GM18507 (cell line): ENCODE results near the gene BCL3.
A peak's percentile ranks its signal among the peaks of the same experiment; 100 is the strongest.
"Not testable (repeated sequence)": the region's sequence is repeated elsewhere in the genome, so short reads cannot be mapped to it uniquely, and the experiment has no call there.

Source experiments
- DNase-seq: peaks from one replicate; pipeline ENCODE4 v3.0.0; 2011; ENCODE audit warnings: low read depth; ENCODE audit not compliant: insufficient read length; ENCODE audit errors: extremely low spot score
- FAIRE-seq: peaks from 2 replicates; lab custom pipeline; 2011; peaks lifted over from hg19 to GRCh38; lab: Jason Lieb, UNC

The BCL3 gene

GRCh38 chr19:44748426-44749254, at the start of gene BCL3:
Gene BCL3, plus strand, starts transcription at chr19:44748708. Its CDS starts 83 bp downstream, at chr19:44748791.
- DNase-seq (peak; percentile 46), FAIRE-seq (no peak)

DNA sequence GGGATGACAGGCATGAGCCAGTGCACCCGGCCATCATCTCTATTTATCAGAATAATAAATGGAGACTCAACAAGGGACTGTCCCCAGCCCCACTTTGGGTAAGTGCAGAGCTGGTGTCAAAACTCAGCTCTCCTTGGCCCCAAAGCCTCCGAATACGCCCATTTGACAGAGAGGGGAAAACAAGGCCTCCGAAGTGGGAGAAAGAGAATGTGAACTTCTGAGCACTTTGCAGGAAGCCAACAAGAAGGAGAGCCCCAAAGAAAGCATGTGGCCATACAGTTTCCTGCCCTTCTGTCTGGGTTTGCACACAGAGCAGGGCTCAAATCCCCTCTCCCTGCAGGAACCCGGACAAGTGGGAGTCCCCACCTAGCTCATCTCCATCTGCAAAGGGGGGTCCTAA, 48.0 kb upstream of the BCL3 start:
- no peak for DNase-seq
- FAIRE-seq = no peak

DNA sequence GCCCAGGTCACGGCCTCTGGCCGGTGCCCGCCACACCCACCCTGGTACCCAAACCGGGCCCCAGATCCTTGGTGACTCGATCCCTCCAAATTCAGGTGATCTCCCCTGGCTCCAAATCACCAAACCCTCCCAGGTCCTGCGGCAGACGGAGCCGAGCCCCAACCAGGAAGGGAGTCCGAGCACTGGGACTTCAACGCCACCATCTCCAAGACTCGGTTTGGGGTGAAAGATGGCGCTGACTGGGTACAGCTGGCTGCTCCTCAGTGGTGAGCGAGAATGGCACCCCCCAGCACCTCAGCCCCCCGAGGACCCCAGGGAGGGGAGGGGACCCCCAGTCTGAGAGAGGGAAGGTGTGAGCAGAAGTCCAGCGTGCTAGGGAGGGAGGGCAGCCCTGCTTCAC, 47.3 kb upstream of the BCL3 start:
- DNase-seq = no peak
- no peak for FAIRE-seq

DNA sequence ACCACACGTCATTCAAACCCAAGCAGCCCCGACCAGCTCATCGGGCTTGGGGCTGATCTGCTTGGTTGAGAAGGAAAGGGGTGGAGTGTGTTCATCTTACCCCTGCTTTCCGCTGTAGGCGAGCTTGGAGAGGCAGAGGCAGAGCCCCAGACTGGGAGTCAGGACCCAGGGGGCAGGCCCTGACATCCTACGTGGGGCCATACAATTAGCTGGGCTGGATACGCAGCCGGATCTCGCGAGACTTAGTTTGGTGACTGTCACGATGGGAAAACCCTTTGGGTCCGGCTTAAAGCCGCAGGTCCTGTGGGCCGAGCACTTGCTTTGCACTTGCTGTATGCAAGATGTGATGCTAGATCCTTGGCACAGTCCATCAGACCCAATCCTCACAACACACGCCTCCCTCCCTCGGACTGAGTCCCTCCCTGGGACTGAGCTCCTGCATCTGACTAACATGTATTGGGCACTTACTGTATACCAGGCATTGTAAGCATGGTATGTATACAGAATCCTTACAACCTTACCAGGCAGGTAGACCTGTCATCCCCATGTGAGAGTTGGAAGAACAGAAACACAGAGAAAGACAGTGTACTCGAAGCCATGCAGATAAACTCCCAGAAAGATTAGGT, 45.8 kb upstream of the BCL3 start:
- DNase-seq (no peak), FAIRE-seq (no peak)

DNA sequence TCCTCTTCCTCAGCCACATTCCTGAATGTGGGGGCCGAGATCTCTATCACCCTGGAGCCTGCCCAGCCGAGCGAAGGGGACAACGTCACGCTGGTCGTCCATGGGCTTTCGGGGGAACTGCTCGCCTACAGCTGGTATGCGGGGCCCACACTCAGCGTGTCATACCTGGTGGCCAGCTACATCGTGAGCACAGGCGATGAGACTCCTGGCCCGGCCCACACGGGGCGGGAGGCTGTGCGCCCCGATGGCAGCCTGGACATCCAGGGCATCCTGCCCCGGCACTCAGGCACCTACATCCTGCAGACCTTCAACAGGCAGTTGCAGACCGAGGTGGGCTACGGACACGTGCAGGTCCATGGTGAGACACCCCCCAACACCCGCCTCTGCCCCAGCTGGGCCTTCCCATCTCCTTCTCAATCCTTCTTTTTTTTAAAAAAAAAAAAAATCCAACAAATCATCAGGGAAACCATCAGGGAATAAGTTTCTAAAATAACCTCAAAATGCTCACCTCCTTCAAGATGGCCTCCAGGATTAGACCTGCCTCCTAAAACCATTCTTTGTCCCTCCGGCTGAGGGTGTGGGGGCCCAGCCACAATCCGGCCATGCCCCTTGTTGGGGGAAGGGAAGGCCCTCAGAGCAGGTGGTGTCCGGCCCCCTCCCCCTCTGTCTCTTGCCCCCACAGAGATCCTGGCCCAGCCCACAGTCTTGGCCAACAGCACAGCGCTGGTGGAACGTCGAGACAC, 45.0 kb upstream of the BCL3 start:
- FAIRE-seq (no peak), DNase-seq (no peak)

GRCh38 chr19:44704982-44705381, 43.5 kb upstream of the BCL3 start:
- no peak for FAIRE-seq

DNA sequence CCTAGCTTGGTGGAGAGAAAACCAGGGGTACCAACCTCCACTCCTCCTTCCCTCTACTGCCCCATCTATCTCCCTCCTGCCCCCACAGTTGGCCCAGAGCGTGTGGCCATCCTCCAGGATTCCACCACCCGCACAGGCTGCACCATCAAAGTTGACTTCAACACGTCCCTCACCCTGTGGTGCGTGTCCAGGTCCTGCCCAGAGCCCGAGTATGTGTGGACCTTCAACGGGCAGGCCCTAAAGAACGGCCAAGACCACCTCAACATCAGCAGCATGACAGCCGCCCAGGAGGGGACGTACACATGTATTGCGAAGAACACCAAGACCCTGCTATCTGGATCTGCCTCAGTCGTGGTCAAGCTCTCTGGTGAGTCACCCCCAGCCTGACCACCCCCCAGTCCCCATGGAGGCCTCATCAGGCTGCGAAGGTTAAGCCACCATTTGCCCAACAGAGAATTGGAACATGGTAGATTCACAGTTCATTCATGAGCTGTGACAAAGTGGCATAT, 43.0 kb upstream of the BCL3 start:
- FAIRE-seq (no peak), DNase-seq (no peak)

More at GRCh38 chr19:44704982-44705381, 43.5 kb upstream of the BCL3 start:
- no peak for DNase-seq

DNA sequence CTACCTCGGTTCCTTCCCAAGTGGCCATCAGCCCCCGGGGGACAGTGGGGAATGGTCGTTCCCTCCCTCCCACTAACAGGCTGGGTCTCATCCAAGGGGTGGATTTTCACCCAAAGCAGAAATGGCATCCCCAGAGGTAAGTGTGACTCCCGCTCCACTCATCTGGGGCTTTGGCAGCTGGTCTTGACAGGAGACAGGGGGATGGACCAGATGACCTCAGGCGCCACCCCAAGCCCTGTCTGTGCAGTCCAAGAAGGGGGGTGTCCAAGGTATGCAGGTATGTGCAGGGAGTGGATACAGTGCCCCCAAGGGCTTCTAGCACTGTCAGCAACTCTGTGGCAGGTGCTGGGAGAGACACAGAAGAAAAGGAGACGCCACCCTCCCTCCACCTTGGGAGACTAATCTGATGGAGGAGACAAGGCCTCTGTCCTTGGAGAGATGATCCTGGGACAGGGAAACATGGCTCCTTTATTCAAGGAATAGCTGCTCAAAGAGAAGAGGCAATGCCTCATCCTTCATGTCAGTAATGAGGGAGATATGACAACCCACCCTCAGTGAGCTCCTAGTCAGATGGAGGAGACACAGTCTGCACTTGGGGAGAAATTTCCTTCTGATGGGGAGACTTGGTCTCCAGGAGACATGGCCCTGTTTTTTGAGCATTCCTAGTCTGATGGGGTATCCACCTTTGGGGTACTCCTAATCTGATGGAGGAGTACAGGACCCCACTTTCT, 41.8 kb upstream of the BCL3 start:
- FAIRE-seq (no peak), DNase-seq (no peak)

- no peak for DNase-seq
- no peak for FAIRE-seq
These were observed 40.7 kb upstream of the BCL3 start for GRCh38 chr19:44707794-44708193.

DNA sequence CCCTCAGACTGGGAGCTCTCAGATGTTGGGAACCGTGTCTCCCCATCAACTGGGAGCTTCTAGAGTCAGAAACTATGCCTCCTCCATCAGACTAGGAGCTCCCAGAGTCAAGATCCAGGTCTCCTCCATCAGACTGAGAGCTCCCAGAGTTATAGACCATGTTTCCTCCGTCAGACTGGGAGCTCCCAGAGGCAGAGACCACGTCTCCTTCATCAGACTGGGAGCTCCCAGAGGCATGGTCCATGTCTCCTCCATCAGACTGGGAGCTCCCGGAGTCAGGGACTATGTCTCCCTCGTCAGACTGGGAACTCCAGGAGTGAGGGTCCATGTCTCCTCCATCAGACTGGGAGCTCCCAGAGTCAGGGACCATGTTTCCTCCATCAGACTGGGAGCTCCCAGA, 39.6 kb upstream of the BCL3 start:
- DNase-seq = no peak
- no peak for FAIRE-seq

- DNase-seq, FAIRE-seq: not testable (repeated sequence)
These were observed 38.9 kb upstream of the BCL3 start for GRCh38 chr19:44709434-44710266.

DNA sequence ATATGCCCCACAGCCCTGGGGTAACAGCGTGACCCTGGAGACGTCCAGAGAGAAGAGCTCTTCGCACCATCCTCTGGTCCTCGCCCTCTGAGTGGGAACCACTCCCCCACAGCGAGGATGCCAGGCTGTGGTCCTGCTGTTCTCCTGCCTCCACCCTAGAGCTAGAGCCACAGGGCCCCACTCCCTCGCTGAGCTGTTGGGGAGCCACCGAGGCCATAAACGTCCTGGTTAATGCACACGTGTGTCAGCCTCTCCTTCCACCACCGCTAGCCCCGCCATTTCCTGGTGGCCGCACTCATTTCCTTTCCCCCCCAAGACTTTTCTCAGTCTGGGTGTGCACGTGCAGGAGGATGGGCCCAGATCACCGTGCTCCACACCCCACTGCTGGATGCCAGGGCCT, 38.0 kb upstream of the BCL3 start:
- FAIRE-seq (no peak), DNase-seq (no peak)

GRCh38 chr19:44712864-44713515, 35.5 kb upstream of the BCL3 start:
- DNase-seq (no peak), FAIRE-seq (no peak)

DNA sequence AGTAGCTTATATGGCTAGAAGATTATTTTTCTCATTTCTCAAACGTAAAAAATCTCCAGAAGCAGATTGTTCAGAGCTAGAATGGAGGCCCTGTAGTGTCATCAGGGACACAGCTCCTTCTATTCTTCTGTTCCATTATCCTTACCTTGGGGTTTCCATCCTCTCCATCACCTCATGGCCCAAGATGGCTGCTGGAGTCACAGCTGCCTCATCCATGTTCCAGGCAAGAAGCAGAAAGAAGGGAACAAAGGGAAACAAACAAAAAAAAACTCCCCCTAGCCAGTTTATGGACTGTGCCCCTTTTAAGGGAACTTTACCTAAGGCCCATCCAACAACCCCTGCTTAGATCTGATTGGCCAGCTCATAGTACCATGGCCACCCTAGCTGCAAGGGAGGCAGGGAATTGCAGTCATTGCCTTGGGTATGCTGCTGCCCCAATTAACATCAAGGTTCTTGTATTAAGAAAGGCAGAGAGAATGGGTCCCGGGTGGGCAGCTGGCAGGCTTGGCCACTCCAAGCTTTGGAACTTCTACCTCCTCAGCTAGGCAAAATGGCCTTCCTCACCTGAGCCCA, 33.8 kb upstream of the BCL3 start:
- no peak for DNase-seq

GRCh38 chr19:44717603-44718002, 30.9 kb upstream of the BCL3 start:
- FAIRE-seq (no peak), DNase-seq (no peak)

More for the DNA sequence above, 33.8 kb upstream of the BCL3 start:
- no peak for FAIRE-seq

GRCh38 chr19:44718441-44719261, 29.9 kb upstream of the BCL3 start:
- FAIRE-seq (no peak), DNase-seq (no peak)

DNA sequence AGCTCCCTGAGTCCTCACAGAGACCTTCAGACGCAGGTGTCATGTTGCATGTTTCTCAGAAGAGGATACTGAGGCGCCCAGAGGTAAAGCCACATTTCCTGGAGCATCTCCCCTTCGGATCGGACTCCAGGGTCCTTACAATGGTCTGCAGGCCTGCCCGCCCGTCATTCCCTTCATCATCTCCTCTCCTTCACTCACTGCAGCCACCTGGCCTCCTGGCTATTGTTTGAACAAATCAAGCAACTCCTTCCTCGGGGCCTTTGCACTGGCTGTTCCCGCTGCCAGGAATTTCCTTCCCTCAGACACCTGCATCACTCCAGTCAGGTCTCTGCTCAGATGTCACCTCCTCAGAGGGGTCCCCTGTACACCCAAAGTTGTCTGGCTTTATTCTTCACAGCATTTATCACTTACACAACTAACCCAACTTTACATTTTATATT, 29.2 kb upstream of the BCL3 start:
- DNase-seq (no peak), FAIRE-seq (no peak)
